Spleen (tissue), 11 donors: ENCODE results near the gene SLC28A3. TPM values are rescaled to one million over a fixed set of nuclear protein-coding genes. Genes with fewer than 3 reads are reported as not detected.
A peak's percentile ranks its signal among the peaks of the same experiment; 100 is the strongest.

Source experiments
- DNase-seq: peaks from one replicate; pipeline ENCODE4 v3.0.0-alpha.2; 2020
- H3K27ac ChIP-seq, 8 donors: fragments of 200-600 bp; sonication (generic) in 7 of 8; 1 replicate in 4 of 8; 2 replicates in 4 of 8; pipeline versions ENCODE4 v1.5.0 to v1.8.0; 2016 to 2021; ENCODE audit warnings: inconsistent platforms in 4 of 8, mild to moderate bottlenecking in 4 of 8, moderate library complexity in 1 of 8
- H3K27me3 ChIP-seq, 7 donors: fragments of 200-600 bp; sonication (generic) in 6 of 7; replicated peaks in 1 of 7; 1 replicate in 4 of 7; 2 replicates in 3 of 7; pipeline versions ENCODE4 v1.5.0 to v1.8.0; 2016 to 2021; ENCODE audit warnings: inconsistent platforms in 3 of 7, mild to moderate bottlenecking in 1 of 7
- H3K36me3 ChIP-seq, 6 donors: fragments of 200-600 bp; sonication (generic) in 5 of 6; 1 replicate in 4 of 6; 2 replicates in 2 of 6; pipeline versions ENCODE4 v1.5.0 to v1.8.0; 2016 to 2021; ENCODE audit warnings: inconsistent platforms in 2 of 6
- H3K4me1 ChIP-seq, 6 donors: fragments of 200-600 bp; sonication (generic) in 5 of 6; 1 replicate in 3 of 6; 2 replicates in 3 of 6; pipeline versions ENCODE4 v1.5.0 to v1.8.0; 2016 to 2021; ENCODE audit warnings: inconsistent platforms in 3 of 6
- H3K4me3 ChIP-seq, 8 donors: fragments of 200-600 bp; sonication (generic) in 7 of 8; 1 replicate in 4 of 8; 2 replicates in 4 of 8; pipeline versions ENCODE4 v1.5.0 to v1.8.0; 2016 to 2021; ENCODE audit warnings: inconsistent platforms in 4 of 8, mild to moderate bottlenecking in 4 of 8, moderate library complexity in 2 of 8
- H3K9me3 ChIP-seq, 8 donors: fragments of 200-600 bp; sonication (generic) in 7 of 8; 1 replicate in 4 of 8; 2 replicates in 4 of 8; pipeline versions ENCODE4 v1.5.0 to v1.8.0; 2016 to 2021; ENCODE audit warnings: inconsistent platforms in 4 of 8
- POLR2A ChIP-seq, 3 donors: fragments of 450-650 bp; IDR thresholded peaks; one replicate each; pipeline ENCODE4 v1.5.1; 2017; ENCODE audit warnings: antibody characterized with exemption in 3 of 3, mild to moderate bottlenecking in 1 of 3
- POLR2AphosphoS5 ChIP-seq, 3 donors: sonication (generic); formaldehyde crosslinking; IDR thresholded peaks; one replicate each; pipeline ENCODE4 v1.5.1; 2017; ENCODE audit warnings: antibody characterized with exemption in 3 of 3
- WGBS, 5 donors: extraction: QIAGEN DNeasy Blood & Tissue Kit in 3 of 5; methylation state at CpG; one replicate each; pipeline versions ENCODE4 v1.1.5 to v1.1.7; 2013 to 2018; 5-methylcytosine and 5-hydroxymethylcytosine counted together
- intact Hi-C: fragments of 100-400 bp; cut with DNase I; formaldehyde crosslinking; loops from one replicate; pipeline ENCODE4 v1.15.0; 2023; ENCODE audit warnings: low total_unique reads
- polyA plus RNA-seq, 3 donors: library from polyadenylated mRNA; stranded (reverse); fragments of 200-250 nt; gene quantifications; one replicate each; pipeline ENCODE4 v1.2.1, GENCODE V29; 2013
- total RNA-seq, 7 donors: library from RNA; depleted of rRNA in 3 of 7; stranded (reverse); fragments of >200 nt in 3 of 7; fragmentation: NEBNext Ultra II Directional in 4 of 7; extraction: Animal tissue kit (Norgen Biotek cat#: 25700) in 4 of 7; gene quantifications; one replicate each; pipeline versions ENCODE4 v1.1.0 to v1.2.1, GENCODE V29; 2016 to 2021
- TF ChIP-seq, protein P1 (sequence below), 11 experiments: fragments of 200-600 bp in 7 of 11; fragments of 450-650 bp in 4 of 11; sonication (generic) in 4 of 11; IDR thresholded peaks in 8 of 11; conservative IDR thresholded peaks in 3 of 11; 1 replicate in 7 of 11; 2 replicates in 4 of 11; pipeline versions ENCODE4 v1.4.0 to v1.8.0; 2016 to 2021; ENCODE audit warnings: antibody characterized with exemption in 11 of 11, inconsistent platforms in 4 of 11, mild to moderate bottlenecking in 1 of 11
- donor health status: healthy with polysubstance abuse.
- donor health status: DM: no; HTN: no; CAD: no; lungs with moderate emphysema.
- donor health status: DM: no; HTN: no; CAD: no.
- donor health status: Bipolar disorder and iron deficiency.
- donor health status: healthy.
- donor health status: DM: no; HTN: no; CAD: no.
- donor health status: DM: yes; HTN: yes; CAD: no.

Gene SLC28A3
- total and polyA plus RNA-seq, 10 donors: 0.06 to 1.2 (median 0.57) TPM; not detected in 1

DNA sequence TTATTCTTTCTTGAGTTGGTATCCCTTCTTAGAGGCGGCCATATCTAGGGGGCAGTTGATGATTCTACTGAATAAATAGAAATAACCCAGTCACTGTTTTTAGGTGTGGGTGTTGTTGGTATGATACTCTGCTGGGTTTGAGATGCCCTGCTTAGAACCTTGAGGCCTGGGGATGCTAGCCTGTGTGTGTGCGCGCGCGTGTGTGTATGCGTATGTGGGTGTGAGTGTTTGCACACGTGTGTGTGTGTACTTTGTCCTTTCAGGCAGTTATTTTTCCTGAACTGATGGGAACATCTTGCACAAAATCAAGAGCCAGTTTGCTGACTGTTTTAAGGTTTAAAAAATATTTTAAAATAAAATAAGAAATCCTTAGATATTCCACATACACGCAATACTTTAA, 3.3 kb downstream of the SLC28A3 start:
- DNase-seq: no peak

DNA sequence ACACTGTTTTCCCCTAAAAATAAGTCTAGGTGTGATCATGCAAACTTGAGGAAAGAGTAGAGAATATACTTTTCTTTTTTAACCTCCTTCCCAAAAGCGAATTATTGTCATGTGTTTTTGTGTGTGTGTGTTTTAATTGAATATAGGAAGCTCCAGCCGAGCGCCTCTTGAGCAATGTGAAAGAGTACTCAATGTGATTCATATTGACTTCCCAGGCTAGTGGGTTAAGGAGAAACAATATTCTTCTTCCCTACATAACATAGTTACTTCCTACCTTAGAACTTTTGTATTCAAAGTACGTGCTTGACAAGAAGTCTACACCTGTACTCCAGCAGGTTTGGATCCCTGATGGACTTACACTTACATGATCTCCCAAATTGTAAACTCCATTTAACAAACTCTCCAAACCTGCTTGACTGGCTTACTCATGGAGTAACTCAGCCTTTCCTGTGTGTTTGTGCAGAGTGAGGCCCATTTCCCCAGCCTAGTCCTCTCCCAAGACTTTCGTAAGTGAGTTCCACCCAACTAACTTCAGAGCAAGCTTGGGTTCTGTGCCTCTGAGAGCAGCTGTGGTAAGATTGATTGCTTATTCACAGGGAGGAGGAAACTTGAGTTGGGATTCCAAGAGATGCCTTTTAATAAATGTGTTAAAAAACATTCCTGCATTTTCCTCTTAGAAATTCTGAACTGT, 9.3 kb downstream of the SLC28A3 start:
- intact Hi-C loops: no loop called here
- peak overlapping the region in 3 of 8 donors; percentile 32 to 63 (median 58) for H3K27ac ChIP-seq
- H3K36me3 ChIP-seq: no peaks in the 10 kb centered on the region
- no peaks in the 10 kb centered on the region for H3K27me3 ChIP-seq
- H3K4me1 ChIP-seq: peaks cover 0 to 14% (median 0%) of the 10 kb centered on the region in 6 donors
- TF ChIP-seq POLR2AphosphoS5 (IDR thresholded peaks at IDR 0.05): no peak
- no peak for TF ChIP-seq POLR2A (IDR thresholded peaks at IDR 0.05)
- TF ChIP-seq, protein P1, sequence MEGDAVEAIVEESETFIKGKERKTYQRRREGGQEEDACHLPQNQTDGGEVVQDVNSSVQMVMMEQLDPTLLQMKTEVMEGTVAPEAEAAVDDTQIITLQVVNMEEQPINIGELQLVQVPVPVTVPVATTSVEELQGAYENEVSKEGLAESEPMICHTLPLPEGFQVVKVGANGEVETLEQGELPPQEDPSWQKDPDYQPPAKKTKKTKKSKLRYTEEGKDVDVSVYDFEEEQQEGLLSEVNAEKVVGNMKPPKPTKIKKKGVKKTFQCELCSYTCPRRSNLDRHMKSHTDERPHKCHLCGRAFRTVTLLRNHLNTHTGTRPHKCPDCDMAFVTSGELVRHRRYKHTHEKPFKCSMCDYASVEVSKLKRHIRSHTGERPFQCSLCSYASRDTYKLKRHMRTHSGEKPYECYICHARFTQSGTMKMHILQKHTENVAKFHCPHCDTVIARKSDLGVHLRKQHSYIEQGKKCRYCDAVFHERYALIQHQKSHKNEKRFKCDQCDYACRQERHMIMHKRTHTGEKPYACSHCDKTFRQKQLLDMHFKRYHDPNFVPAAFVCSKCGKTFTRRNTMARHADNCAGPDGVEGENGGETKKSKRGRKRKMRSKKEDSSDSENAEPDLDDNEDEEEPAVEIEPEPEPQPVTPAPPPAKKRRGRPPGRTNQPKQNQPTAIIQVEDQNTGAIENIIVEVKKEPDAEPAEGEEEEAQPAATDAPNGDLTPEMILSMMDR (IDR thresholded peaks at IDR 0.05 in 8 of 11, conservative IDR thresholded peaks at IDR 0.05 in 3 of 11): no peak
- H3K4me3 ChIP-seq: no peak overlapping the region
- 58 to 93% (median 70%) methylated on average over 5 of the region's 5 CpGs for WGBS, 5 donors
- H3K9me3 ChIP-seq: peaks cover 0 to 24% (median 12%) of the 10 kb centered on the region in 8 donors
- no peak for DNase-seq

More for the DNA sequence above, 3.3 kb downstream of the SLC28A3 start:
- Histone ChIP-seq H3K4me3 (no peak overlapping the region), H3K27me3 (no peaks in the 10 kb centered on the region), H3K4me1 (no peaks in the 10 kb centered on the region), H3K36me3 (no peaks in the 10 kb centered on the region), H3K9me3 (no peaks in the 10 kb centered on the region), H3K27ac (no peak overlapping the region)
- 94 to 97% (median 96%) methylated on average over 8 of the region's 8 CpGs for WGBS, 5 donors
- TF ChIP-seq POLR2AphosphoS5 (IDR thresholded peaks at IDR 0.05): no peak
- no peak for TF ChIP-seq POLR2A (IDR thresholded peaks at IDR 0.05)
- TF ChIP-seq, protein P1 (IDR thresholded peaks at IDR 0.05 in 8 of 11, conservative IDR thresholded peaks at IDR 0.05 in 3 of 11): no peak
- intact Hi-C loops: no loop called here

DNA sequence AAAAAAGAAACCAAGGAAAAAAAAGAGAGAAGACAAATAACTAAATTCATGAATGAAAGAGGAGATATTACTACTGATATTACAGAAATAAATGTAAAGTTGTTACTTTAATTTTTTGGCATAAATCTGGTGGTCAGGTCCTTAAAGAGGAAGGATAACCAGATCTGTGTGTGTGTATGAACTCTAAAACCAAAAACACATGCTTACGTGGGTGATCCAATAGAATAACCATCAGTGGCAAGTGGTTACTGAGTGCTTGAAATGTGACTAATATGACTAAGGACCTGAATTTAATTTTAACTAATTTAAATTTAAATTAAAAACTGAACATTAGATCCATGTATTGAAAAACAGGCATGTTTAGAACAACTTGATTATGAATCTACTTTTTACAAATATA, 10.3 kb downstream of the SLC28A3 start:
- TF ChIP-seq POLR2A (IDR thresholded peaks at IDR 0.05) (no peak), POLR2AphosphoS5 (IDR thresholded peaks at IDR 0.05) (no peak)
- TF ChIP-seq, protein P1 (IDR thresholded peaks at IDR 0.05 in 8 of 11, conservative IDR thresholded peaks at IDR 0.05 in 3 of 11): no peak
- Histone ChIP-seq H3K36me3 (no peaks in the 10 kb centered on the region), H3K27me3 (no peaks in the 10 kb centered on the region), H3K4me1 (peaks cover 0 to 14% (median 0%) of the 10 kb centered on the region in 6 donors), H3K4me3 (no peak overlapping the region), H3K9me3 (peaks cover 0 to 24% (median 12%) of the 10 kb centered on the region in 8 donors), H3K27ac (no peak overlapping the region)
- no peak for DNase-seq
- intact Hi-C loops: no loop called here
- WGBS, 5 donors: 75 to 97% (median 80%) methylated on average over 1 of the region's 1 CpG

DNA sequence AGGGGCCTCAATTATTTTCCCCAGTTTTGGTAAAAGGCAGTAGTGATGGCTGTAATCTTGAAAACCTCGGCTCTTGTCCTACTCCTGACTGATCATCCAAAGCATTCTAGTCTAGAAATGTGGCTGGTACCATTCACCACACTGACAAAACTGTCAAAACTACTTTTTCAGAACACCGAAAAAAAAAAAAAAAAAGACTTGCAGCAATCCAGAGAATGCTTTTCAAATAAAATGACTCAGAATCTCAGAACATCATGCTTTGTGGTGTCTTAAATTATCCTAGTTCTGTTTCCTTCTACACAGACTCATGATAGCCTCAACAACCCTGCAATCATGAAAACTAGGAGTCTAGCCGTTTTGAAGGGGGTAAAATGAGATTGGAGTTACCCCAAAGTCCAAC, 13.4 kb downstream of the SLC28A3 start:
- Histone ChIP-seq H3K36me3 (no peaks in the 10 kb centered on the region), H3K27me3 (no peaks in the 10 kb centered on the region), H3K4me3 (no peak overlapping the region), H3K9me3 (peaks cover 0 to 24% (median 12%) of the 10 kb centered on the region in 8 donors), H3K4me1 (peaks cover 0 to 28% (median 1%) of the 10 kb centered on the region in 6 donors), H3K27ac (no peak overlapping the region)
- 84 to 93% (median 91%) methylated on average over 3 of the region's 3 CpGs for WGBS, 5 donors
- DNase-seq: no peak
- TF ChIP-seq POLR2AphosphoS5 (IDR thresholded peaks at IDR 0.05): no peak
- no peak for TF ChIP-seq POLR2A (IDR thresholded peaks at IDR 0.05)
- TF ChIP-seq, protein P1 (IDR thresholded peaks at IDR 0.05 in 8 of 11, conservative IDR thresholded peaks at IDR 0.05 in 3 of 11): no peak
- intact Hi-C loops: no loop called here
